Measurements from ENCODE around the gene NHP2.
"Not testable (repeated sequence)": the region's sequence is repeated elsewhere in the genome, so short reads cannot be mapped to it uniquely, and the experiment has no call there.

The NHP2 gene

GRCh38 chr5:178153530-178154340, at the start of gene NHP2:
Gene NHP2, minus strand, starts transcription at chr5:178153885. Its CDS starts 68 bp downstream, at chr5:178153817.
- DNase-seq, result peak; percentile 89

GRCh38 chr5:178202541-178202940, 48.9 kb upstream of the NHP2 start:
- DNase-seq, result no peak

GRCh38 chr5:178201927-178202235, 48.2 kb upstream of the NHP2 start:
- no peak for DNase-seq

GRCh38 chr5:178201221-178201926, 47.7 kb upstream of the NHP2 start:
- DNase-seq, result no peak

- DNase-seq, result peak; percentile 1
Measured at GRCh38 chr5:178199581-178200434, 46.1 kb upstream of the NHP2 start.

GRCh38 chr5:178198706-178199105, 45.0 kb upstream of the NHP2 start:
- no peak for DNase-seq

GRCh38 chr5:178198151-178198550, 44.5 kb upstream of the NHP2 start:
- not testable (repeated sequence) for DNase-seq

- no peak for DNase-seq
Measured at GRCh38 chr5:178196986-178197385, 43.3 kb upstream of the NHP2 start.

- no peak for DNase-seq
Measured at GRCh38 chr5:178196281-178196812, 42.7 kb upstream of the NHP2 start.

- no peak for DNase-seq
Measured at GRCh38 chr5:178194026-178194425, 40.3 kb upstream of the NHP2 start.

GRCh38 chr5:178193251-178193809, 39.6 kb upstream of the NHP2 start:
- DNase-seq, result no peak

GRCh38 chr5:178192787-178193186, 39.1 kb upstream of the NHP2 start:
- DNase-seq, result no peak

GRCh38 chr5:178192244-178192643, 38.6 kb upstream of the NHP2 start:
- no peak for DNase-seq

- no peak for DNase-seq
Measured at GRCh38 chr5:178191661-178192060, 38.0 kb upstream of the NHP2 start.

- DNase-seq, result no peak
Measured at GRCh38 chr5:178189433-178189832, 35.7 kb upstream of the NHP2 start.

GRCh38 chr5:178187014-178187413, 33.3 kb upstream of the NHP2 start, which contains the start of gene GMCL2:
Gene GMCL2, minus strand, starts transcription at chr5:178187371. Its CDS starts 72 bp downstream, at chr5:178187299.
- DNase-seq, result no peak

GRCh38 chr5:178186427-178186826, 32.7 kb upstream of the NHP2 start:
- DNase-seq, result no peak

- no peak for DNase-seq
Measured at GRCh38 chr5:178182158-178182876, 28.6 kb upstream of the NHP2 start.

- no peak for DNase-seq
Measured at GRCh38 chr5:178180141-178180863, 26.6 kb upstream of the NHP2 start.

- DNase-seq, result no peak
Measured at GRCh38 chr5:178177569-178177968, 23.9 kb upstream of the NHP2 start.

GRCh38 chr5:178176791-178177190, 23.1 kb upstream of the NHP2 start:
- DNase-seq, result no peak
